NT2/D1 (cell line): Measurements from ENCODE around the gene NFE2L1.

Source experiments
- DNase-seq: peaks from one replicate; pipeline ENCODE4 v3.0.0-alpha.2; 2011; ENCODE audit warnings: low read depth, low spot score
- H3K27me3 ChIP-seq: 2 replicates; pipeline ENCODE4 v1.6.0; 2011; ENCODE audit warnings: mild to moderate bottlenecking; ENCODE audit not compliant: insufficient read length, insufficient read depth
- H3K36me3 ChIP-seq: 2 replicates; pipeline ENCODE4 v1.6.1; 2011; ENCODE audit warnings: mild to moderate bottlenecking, low read length, mixed read lengths; ENCODE audit not compliant: insufficient read depth, insufficient read length
- H3K4me1 ChIP-seq: 2 replicates; pipeline ENCODE4 v1.5.1; 2011; ENCODE audit not compliant: insufficient read depth, insufficient read length
- H3K4me3 ChIP-seq: 2 replicates; pipeline ENCODE4 v1.5.1; 2011; ENCODE audit warnings: low read depth; ENCODE audit not compliant: insufficient read length
- H3K9ac ChIP-seq: 2 replicates; pipeline ENCODE4 v1.6.0; 2011; ENCODE audit warnings: low read depth; ENCODE audit not compliant: insufficient read length
- H3K9me3 ChIP-seq: 2 replicates; pipeline ENCODE4 v1.5.1; 2011; ENCODE audit warnings: mild to moderate bottlenecking, low read length; ENCODE audit not compliant: insufficient read depth
- SUZ12 ChIP-seq: IDR thresholded peaks from 2 replicates; pipeline ENCODE4 v1.6.1; 2011; ENCODE audit not compliant: insufficient read length, insufficient read depth; ENCODE audit errors: extremely low read depth
- YY1 ChIP-seq: IDR thresholded peaks from 2 replicates; pipeline ENCODE4 v1.6.1; 2011; ENCODE audit not compliant: insufficient read length, insufficient read depth
- ZNF274 ChIP-seq: IDR thresholded peaks from 2 replicates; pipeline ENCODE4 v1.6.1; 2011; ENCODE audit warnings: mild to moderate bottlenecking, low read depth, low read length

NFE2L1 gene

DNA sequence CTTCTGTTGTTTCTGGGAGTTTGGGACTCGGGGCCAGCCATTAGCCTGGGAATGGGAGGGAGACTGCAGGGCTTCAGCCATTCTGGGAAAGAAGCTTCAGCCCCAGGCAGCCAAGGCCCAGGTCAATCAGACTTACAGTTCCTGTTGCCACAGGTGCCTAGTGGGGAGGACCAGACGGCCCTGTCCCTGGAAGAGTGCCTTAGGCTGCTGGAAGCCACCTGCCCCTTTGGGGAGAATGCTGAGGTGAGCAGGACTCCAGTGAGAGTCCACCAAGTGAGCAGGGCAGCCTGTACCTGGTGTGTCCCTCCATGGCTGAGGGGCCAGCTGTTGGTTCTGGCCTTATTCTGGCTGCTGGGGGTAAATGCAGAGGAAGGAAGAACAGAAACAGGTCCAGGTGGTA lies 8.7 kb downstream of the NFE2L1 start:
- Histone ChIP-seq H3K9ac (no peak overlapping the region), H3K36me3 (peaks cover 86% of the 10 kb centered on the region), H3K4me3 (no peak overlapping the region), H3K27me3 (no peaks in the 10 kb centered on the region), H3K9me3 (no peaks in the 10 kb centered on the region), H3K4me1 (peaks cover 34% of the 10 kb centered on the region)
- TF ChIP-seq YY1 (no peak), SUZ12 (no peak), ZNF274 (no peak)
- DNase-seq, result no peak

DNA sequence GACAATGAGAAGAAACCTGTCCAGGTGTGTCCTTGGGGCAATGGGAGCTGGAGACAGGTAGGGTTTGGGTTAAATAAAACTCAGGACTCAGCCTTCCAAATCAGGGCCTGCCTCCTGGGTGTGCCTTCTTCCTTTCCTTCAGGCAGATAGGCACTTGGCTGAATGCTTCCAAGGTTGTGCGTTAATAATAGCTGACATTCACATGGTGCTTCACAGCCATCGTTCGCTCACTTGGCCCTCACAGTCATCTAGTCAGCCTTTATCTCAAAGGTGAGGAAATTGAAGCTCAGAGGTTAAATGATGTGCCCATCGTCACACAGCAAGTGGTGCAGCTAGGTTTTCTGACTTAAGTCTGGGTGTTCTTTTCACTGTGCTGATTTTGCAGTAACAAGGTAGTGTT lies 9.5 kb downstream of the NFE2L1 start:
- Histone ChIP-seq H3K4me1 (peaks cover 28% of the 10 kb centered on the region), H3K9me3 (no peaks in the 10 kb centered on the region), H3K4me3 (no peak overlapping the region), H3K27me3 (no peaks in the 10 kb centered on the region), H3K9ac (no peak overlapping the region), H3K36me3 (peaks cover 86% of the 10 kb centered on the region)
- DNase-seq, result no peak
- TF ChIP-seq ZNF274, result no peak

DNA sequence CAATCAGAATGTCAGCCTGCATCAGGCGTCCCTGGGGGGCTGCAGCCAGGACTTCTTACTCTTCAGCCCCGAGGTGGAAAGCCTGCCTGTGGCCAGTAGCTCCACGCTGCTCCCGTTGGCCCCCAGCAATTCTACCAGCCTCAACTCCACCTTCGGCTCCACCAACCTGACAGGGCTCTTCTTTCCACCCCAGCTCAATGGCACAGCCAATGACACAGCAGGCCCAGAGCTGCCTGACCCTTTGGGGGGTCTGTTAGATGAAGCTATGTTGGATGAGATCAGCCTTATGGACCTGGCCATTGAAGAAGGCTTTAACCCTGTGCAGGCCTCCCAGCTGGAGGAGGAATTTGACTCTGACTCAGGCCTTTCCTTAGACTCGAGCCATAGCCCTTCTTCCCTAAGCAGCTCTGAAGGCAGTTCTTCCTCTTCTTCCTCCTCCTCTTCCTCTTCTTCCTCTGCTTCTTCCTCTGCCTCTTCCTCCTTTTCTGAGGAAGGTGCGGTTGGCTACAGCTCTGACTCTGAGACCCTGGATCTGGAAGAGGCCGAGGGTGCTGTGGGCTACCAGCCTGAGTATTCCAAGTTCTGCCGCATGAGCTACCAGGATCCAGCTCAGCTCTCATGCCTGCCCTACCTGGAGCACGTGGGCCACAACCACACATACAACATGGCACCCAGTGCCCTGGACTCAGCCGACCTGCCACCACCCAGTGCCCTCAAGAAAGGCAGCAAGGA lies 10.4 kb downstream of the NFE2L1 start:
- no peak for DNase-seq
- Histone ChIP-seq H3K9me3 (no peaks in the 10 kb centered on the region), H3K9ac (no peak overlapping the region), H3K4me3 (no peak overlapping the region), H3K36me3 (peaks cover 85% of the 10 kb centered on the region), H3K27me3 (no peaks in the 10 kb centered on the region), H3K4me1 (peaks cover 19% of the 10 kb centered on the region)
- TF ChIP-seq ZNF274 (no peak), YY1 (no peak)

DNA sequence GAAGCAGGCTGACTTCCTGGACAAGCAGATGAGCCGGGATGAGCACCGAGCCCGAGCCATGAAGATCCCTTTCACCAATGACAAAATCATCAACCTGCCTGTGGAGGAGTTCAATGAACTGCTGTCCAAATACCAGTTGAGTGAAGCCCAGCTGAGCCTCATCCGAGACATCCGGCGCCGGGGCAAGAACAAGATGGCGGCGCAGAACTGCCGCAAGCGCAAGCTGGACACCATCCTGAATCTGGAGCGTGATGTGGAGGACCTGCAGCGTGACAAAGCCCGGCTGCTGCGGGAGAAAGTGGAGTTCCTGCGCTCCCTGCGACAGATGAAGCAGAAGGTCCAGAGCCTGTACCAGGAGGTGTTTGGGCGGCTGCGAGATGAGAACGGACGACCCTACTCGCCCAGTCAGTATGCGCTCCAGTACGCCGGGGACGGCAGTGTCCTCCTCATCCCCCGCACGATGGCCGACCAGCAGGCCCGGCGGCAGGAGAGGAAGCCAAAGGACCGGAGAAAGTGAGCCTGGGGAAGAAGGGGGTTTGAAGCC lies 11.0 kb downstream of the NFE2L1 start:
- Histone ChIP-seq H3K4me3 (no peak overlapping the region), H3K27me3 (no peaks in the 10 kb centered on the region), H3K9me3 (no peaks in the 10 kb centered on the region), H3K4me1 (peaks cover 13% of the 10 kb centered on the region), H3K36me3 (peaks cover 82% of the 10 kb centered on the region), H3K9ac (no peak overlapping the region)
- TF ChIP-seq YY1 (no peak), SUZ12 (no peak), ZNF274 (no peak)
- DNase-seq, result no peak

DNA sequence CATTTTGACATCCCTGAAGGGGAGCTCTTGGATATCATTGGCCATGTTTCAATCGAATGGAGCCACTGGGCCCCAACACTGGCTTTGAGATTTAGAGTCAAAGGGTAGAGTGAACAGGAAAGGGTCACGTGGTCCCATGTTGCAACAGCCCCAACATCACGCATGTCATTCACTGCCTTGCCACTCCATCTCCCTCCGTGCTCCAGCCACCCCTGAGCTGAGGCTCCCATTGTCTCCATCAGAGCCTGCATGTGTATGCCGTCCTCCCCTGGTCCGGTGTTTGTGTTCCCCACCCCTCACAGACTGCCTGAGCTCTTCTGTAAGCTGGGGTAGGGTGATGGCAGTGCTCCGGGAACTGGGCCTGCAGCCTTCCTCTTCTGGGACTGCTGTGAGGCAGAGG lies 12.1 kb downstream of the NFE2L1 start:
- no peak overlapping the region for H3K9ac ChIP-seq
- no peak for DNase-seq
- H3K27me3 ChIP-seq, result no peaks in the 10 kb centered on the region
- no peaks in the 10 kb centered on the region for H3K9me3 ChIP-seq
- TF ChIP-seq SUZ12, result no peak
- TF ChIP-seq ZNF274, result no peak
- no peak for TF ChIP-seq YY1
- peaks cover 81% of the 10 kb centered on the region for H3K36me3 ChIP-seq
- H3K4me3 ChIP-seq, result no peak overlapping the region
- peaks cover 13% of the 10 kb centered on the region for H3K4me1 ChIP-seq

DNA sequence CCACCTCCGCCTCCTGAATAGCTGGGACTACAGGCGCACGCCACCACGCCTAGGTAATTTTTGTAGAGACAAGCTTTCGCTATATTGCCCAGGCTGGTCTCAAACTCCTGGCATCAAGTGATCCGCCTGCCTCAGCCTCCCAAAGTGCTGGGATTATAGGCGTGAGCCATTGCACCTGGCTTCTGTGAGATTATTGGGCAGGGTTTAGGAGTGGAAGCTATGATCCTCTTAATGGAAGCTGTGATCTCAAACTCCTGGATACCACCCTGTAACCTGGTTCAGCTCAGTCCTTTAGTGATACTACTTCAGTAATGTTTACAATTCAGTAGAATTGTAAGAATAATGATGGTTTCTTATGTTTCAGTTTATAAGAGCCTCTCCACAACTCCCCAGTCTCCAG lies 14.1 kb downstream of the NFE2L1 start:
- Histone ChIP-seq H3K4me1 (peaks cover 1% of the 10 kb centered on the region), H3K9me3 (no peaks in the 10 kb centered on the region), H3K27me3 (no peaks in the 10 kb centered on the region), H3K4me3 (no peak overlapping the region), H3K36me3 (peaks cover 74% of the 10 kb centered on the region), H3K9ac (no peak overlapping the region)
- TF ChIP-seq ZNF274, result no peak
- no peak for TF ChIP-seq YY1
- TF ChIP-seq SUZ12, result no peak
- DNase-seq, result no peak

DNA sequence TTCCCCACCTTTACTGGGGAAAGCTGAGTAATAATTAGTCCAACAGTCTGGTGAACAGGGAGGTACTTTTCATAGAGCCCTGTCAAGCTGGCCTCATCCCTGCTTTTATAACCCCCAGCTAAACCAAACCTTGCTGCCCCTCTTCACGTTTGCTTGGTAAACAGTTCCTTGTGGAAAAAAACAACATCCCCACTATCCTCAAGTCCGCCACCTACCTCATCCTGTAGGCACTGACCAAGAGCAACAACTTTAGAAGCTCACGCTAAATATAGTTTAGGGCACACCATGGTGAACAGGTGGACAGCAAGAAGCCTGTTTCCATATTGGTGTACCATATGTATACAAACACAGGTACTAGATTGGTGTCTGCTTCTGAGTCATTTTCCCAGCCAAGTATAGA lies 16.5 kb downstream of the NFE2L1 start:
- Histone ChIP-seq H3K9me3 (no peaks in the 10 kb centered on the region), H3K4me1 (no peaks in the 10 kb centered on the region), H3K36me3 (peaks cover 64% of the 10 kb centered on the region), H3K9ac (no peak overlapping the region), H3K4me3 (no peak overlapping the region), H3K27me3 (no peaks in the 10 kb centered on the region)
- TF ChIP-seq YY1, result no peak
- TF ChIP-seq SUZ12, result no peak
- no peak for TF ChIP-seq ZNF274
- no peak for DNase-seq
